GM12891 (cell line): ENCODE measurements around the gene HOMER1.

Source experiments
- POLR2A ChIP-seq: IDR thresholded peaks from 2 replicates; pipeline ENCODE4 v1.6.1; 2011; ENCODE audit warnings: low read depth, low read length, control low read depth
- POLR2AphosphoS5 ChIP-seq: IDR thresholded peaks from 2 replicates; pipeline ENCODE4 v1.6.1; 2011; ENCODE audit warnings: low read depth, low read length, control low read depth
- SPI1 ChIP-seq: IDR thresholded peaks from 2 replicates; pipeline ENCODE4 v1.6.1; 2011; ENCODE audit warnings: low read depth, low read length, control low read depth

GRCh38 chr5:79459626-79460025, 54.3 kb downstream of the HOMER1 start:
- TF ChIP-seq POLR2A (no peak), POLR2AphosphoS5 (no peak), SPI1 (no peak)
